GM23338 (cell line): Measurements from ENCODE around the gene CLDN15. TPM values are rescaled to one million over a fixed set of nuclear protein-coding genes. Genes with fewer than 3 reads are reported as not detected.
"Not testable (repeated sequence)": the region's sequence is repeated elsewhere in the genome, so short reads cannot be mapped to it uniquely, and the experiment has no call there.

Experiments used
- ATAC-seq: fragments of 200-7000 bp; cut with Tn5 transposase; 3 replicates; pipeline ENCODE4 v1.9.1; 2020
- DNase-seq: peaks from one replicate; pipeline ENCODE4 v3.0.0-alpha.2; 2015; ENCODE audit warnings: low spot score
- H2AFZ ChIP-seq: fragments of 200-600 bp; sonication (generic); 2 replicates; pipeline ENCODE4 v1.8.0; 2016; ENCODE audit warnings: antibody characterized with exemption, mild to moderate bottlenecking, moderate library complexity
- H3F3A ChIP-seq: fragments of 200-600 bp; sonication (generic); replicated peaks from 2 replicates; pipeline ENCODE4 v1.8.0; 2017; ENCODE audit warnings: antibody characterized with exemption, mixed run types, low read depth
- H3K27ac ChIP-seq: fragments of 200-600 bp; sonication (generic); 2 replicates; pipeline ENCODE4 v1.6.1; 2016; ENCODE audit warnings: low read depth
- H3K27me3 ChIP-seq: fragments of 200-600 bp; sonication (generic); 2 replicates; pipeline ENCODE4 v1.8.0; 2016; ENCODE audit warnings: mild to moderate bottlenecking, mixed run types, moderate library complexity; ENCODE audit not compliant: insufficient read depth
- H3K36me3 ChIP-seq: fragments of 200-600 bp; sonication (generic); 2 replicates; pipeline ENCODE4 v1.8.0; 2016; ENCODE audit warnings: mild to moderate bottlenecking; ENCODE audit not compliant: insufficient read depth
- H3K4me1 ChIP-seq: fragments of 200-600 bp; sonication (generic); 2 replicates; pipeline ENCODE4 v1.8.0; 2016; ENCODE audit warnings: mild to moderate bottlenecking, moderate library complexity; ENCODE audit not compliant: insufficient read depth
- H3K4me2 ChIP-seq: fragments of 200-600 bp; sonication (generic); 2 replicates; pipeline ENCODE4 v1.7.1; 2017; ENCODE audit warnings: mixed run types
- H3K4me3 ChIP-seq: fragments of 200-600 bp; sonication (generic); 2 replicates; pipeline ENCODE4 v1.6.1; 2016; ENCODE audit warnings: mixed run types
- H3K79me2 ChIP-seq: fragments of 200-600 bp; sonication (generic); replicated peaks from 2 replicates; pipeline ENCODE4 v1.8.0; 2017; ENCODE audit warnings: mild to moderate bottlenecking; ENCODE audit not compliant: insufficient read depth
- H3K9me2 ChIP-seq: fragments of 200-600 bp; sonication (generic); 2 replicates; pipeline ENCODE4 v1.8.0; 2017; ENCODE audit not compliant: insufficient read depth
- H4K20me1 ChIP-seq: fragments of 200-600 bp; sonication (generic); replicated peaks from 2 replicates; pipeline ENCODE4 v1.8.0; 2017; ENCODE audit warnings: mild to moderate bottlenecking; ENCODE audit not compliant: insufficient read depth
- H3K27ac Mint-ChIP-seq: 2 replicates; pipeline ENCODE4 v1.8.0; 2020; ENCODE audit warnings: inconsistent platforms, mild to moderate bottlenecking, moderate library complexity, mixed read lengths
- H3K27me3 Mint-ChIP-seq: 3 replicates; pipeline ENCODE4 v1.8.0; 2022; ENCODE audit warnings: low read depth, mild to moderate bottlenecking, moderate library complexity, mixed read lengths, inconsistent platforms; ENCODE audit not compliant: insufficient read depth, poor library complexity
- H3K36me3 Mint-ChIP-seq: 3 replicates; pipeline ENCODE4 v1.8.0; 2021; ENCODE audit warnings: low read depth, mild to moderate bottlenecking, inconsistent platforms, moderate library complexity, mixed read lengths
- H3K4me1 Mint-ChIP-seq: 3 replicates; pipeline ENCODE4 v1.8.0; 2020; ENCODE audit warnings: mild to moderate bottlenecking, inconsistent platforms, mixed read lengths
- H3K4me3 Mint-ChIP-seq: 3 replicates; pipeline ENCODE4 v1.8.0; 2021; ENCODE audit warnings: moderate library complexity, mild to moderate bottlenecking, inconsistent platforms, mixed read lengths
- H3K9me3 Mint-ChIP-seq: 3 replicates; pipeline ENCODE4 v1.8.0; 2020; ENCODE audit warnings: moderate library complexity, mild to moderate bottlenecking, inconsistent platforms, mixed read lengths
- EZH2phosphoT487 ChIP-seq: fragments of 200-600 bp; sonication (generic); IDR thresholded peaks from one replicate; pipeline ENCODE4 v1.8.1; 2018; ENCODE audit warnings: antibody characterized with exemption; ENCODE audit not compliant: unreplicated experiment
- JUNB ChIP-seq: IDR thresholded peaks from one replicate; pipeline ENCODE4 v1.6.1; 2016; ENCODE audit warnings: antibody characterized with exemption; ENCODE audit not compliant: unreplicated experiment
- NANOG ChIP-seq: IDR thresholded peaks from 2 replicates; pipeline ENCODE4 v1.6.1; 2016; ENCODE audit warnings: antibody characterized with exemption, borderline replicate concordance
- ZNF331 ChIP-seq: fragments of 250-450 bp; sonication (Bioruptor Pico); IDR thresholded peaks from 2 replicates; pipeline ENCODE4 v1.5.0; 2020; ENCODE audit warnings: low read depth, mild to moderate bottlenecking, moderate library complexity
- ZNF462 ChIP-seq: fragments of 250-450 bp; sonication (Bioruptor Pico); IDR thresholded peaks from 2 replicates; pipeline ENCODE4 v1.5.0; 2020; ENCODE audit warnings: mild to moderate bottlenecking, moderate library complexity
- polyA plus RNA-seq: library from polyadenylated mRNA; unstranded; fragments of >200 nt; fragmentation: Nextera tagmentation; extraction: Ambion mirVana; gene quantifications from 2 replicates; pipeline ENCODE4 v1.2.1, GENCODE V29; 2016
- total RNA-seq: library from RNA; depleted of rRNA; stranded (reverse); fragments of >200 nt; shearing (Covaris generic); gene quantifications from 2 replicates; pipeline ENCODE4 v1.2.3, GENCODE V29; 2014
- TF ChIP-seq, protein P1 (sequence below): IDR thresholded peaks from one replicate; pipeline ENCODE4 v1.6.1; 2018; ENCODE audit warnings: antibody characterized with exemption; ENCODE audit not compliant: unreplicated experiment

Gene CLDN15
- total and polyA plus RNA-seq, 2 experiments from 2014 or later, result 3.6 to 4.1 TPM

- TF ChIP-seq ZNF462 (no peak), JUNB (no peak), EZH2phosphoT487 (no peak), ZNF331 (CRISPR knock-in tag) (no peak), NANOG (no peak)
- TF ChIP-seq, protein P1, sequence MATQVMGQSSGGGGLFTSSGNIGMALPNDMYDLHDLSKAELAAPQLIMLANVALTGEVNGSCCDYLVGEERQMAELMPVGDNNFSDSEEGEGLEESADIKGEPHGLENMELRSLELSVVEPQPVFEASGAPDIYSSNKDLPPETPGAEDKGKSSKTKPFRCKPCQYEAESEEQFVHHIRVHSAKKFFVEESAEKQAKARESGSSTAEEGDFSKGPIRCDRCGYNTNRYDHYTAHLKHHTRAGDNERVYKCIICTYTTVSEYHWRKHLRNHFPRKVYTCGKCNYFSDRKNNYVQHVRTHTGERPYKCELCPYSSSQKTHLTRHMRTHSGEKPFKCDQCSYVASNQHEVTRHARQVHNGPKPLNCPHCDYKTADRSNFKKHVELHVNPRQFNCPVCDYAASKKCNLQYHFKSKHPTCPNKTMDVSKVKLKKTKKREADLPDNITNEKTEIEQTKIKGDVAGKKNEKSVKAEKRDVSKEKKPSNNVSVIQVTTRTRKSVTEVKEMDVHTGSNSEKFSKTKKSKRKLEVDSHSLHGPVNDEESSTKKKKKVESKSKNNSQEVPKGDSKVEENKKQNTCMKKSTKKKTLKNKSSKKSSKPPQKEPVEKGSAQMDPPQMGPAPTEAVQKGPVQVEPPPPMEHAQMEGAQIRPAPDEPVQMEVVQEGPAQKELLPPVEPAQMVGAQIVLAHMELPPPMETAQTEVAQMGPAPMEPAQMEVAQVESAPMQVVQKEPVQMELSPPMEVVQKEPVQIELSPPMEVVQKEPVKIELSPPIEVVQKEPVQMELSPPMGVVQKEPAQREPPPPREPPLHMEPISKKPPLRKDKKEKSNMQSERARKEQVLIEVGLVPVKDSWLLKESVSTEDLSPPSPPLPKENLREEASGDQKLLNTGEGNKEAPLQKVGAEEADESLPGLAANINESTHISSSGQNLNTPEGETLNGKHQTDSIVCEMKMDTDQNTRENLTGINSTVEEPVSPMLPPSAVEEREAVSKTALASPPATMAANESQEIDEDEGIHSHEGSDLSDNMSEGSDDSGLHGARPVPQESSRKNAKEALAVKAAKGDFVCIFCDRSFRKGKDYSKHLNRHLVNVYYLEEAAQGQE, result no peak
Observed at GRCh38 chr7:101285171-101285570, 47.6 kb upstream of the CLDN15 start (continued).

- H3K4me2 ChIP-seq, H4K20me1 ChIP-seq: not testable (repeated sequence)
- peaks cover 11% of the 10 kb centered on the region for H3K27me3 Mint-ChIP-seq
Observed at GRCh38 chr7:101280912-101281311, 43.3 kb upstream of the CLDN15 start.

More at GRCh38 chr7:101280912-101281311, 43.3 kb upstream of the CLDN15 start:
- not testable (repeated sequence) for H3K4me3 ChIP-seq, H3F3A ChIP-seq, H3K9me2 ChIP-seq, H3K27ac Mint-ChIP-seq, H2AFZ ChIP-seq, H3K4me1 ChIP-seq, H3K4me1 Mint-ChIP-seq, DNase-seq, H3K27me3 ChIP-seq, ATAC-seq, H3K4me3 Mint-ChIP-seq, H3K27ac ChIP-seq, H3K36me3 ChIP-seq, H3K9me3 Mint-ChIP-seq, H3K79me2 ChIP-seq
- H3K36me3 Mint-ChIP-seq, result peaks cover 46% of the 10 kb centered on the region
